ENCODE results near the gene DSCAML1. TPM values are rescaled to one million over a fixed set of nuclear protein-coding genes. Genes with fewer than 3 reads are reported as not detected.

The DSCAML1 gene
- total RNA-seq, 4 donors from 2014 or later = 0.20 to 1.1 (median 0.36) TPM

- Histone ChIP-seq H3K36me3 (no peaks in the 10 kb centered on the region), H3K27me3 (peaks cover 0 to 30% of the 10 kb centered on the region in 2 donors), H3K27ac (no peak overlapping the region), H3K4me1 (peaks cover 0 to 9% (median 0%) of the 10 kb centered on the region in 4 donors), H3K9me3 (no peaks in the 10 kb centered on the region), H3K4me3 (no peak overlapping the region)
- TF ChIP-seq CTCF (IDR thresholded peaks at IDR 0.05) = no peak
- no peak for TF ChIP-seq EP300 (IDR thresholded peaks at IDR 0.05)
- TF ChIP-seq POLR2A (IDR thresholded peaks at IDR 0.05) = no peak
- 73 to 74% methylated on average over 10 to 12 of the region's 12 CpGs for WGBS, 2 donors
- DNase-seq (ENCODE audit: low spot score in 2 of 2) = no peak
These were observed 354.2 kb downstream of the DSCAML1 start for GRCh38 chr11:117442869-117443239.

- Histone ChIP-seq H3K27me3 (peaks cover 0 to 30% of the 10 kb centered on the region in 2 donors), H3K4me3 (no peak overlapping the region), H3K27ac (no peak overlapping the region), H3K4me1 (peaks cover 0 to 9% (median 0%) of the 10 kb centered on the region in 4 donors), H3K36me3 (no peaks in the 10 kb centered on the region), H3K9me3 (no peaks in the 10 kb centered on the region)
- no peak for DNase-seq (ENCODE audit: low spot score in 2 of 2)
- 87 to 93% methylated on average over 16 of the region's 16 CpGs for WGBS, 2 donors
- TF ChIP-seq POLR2A (IDR thresholded peaks at IDR 0.05) = no peak
- TF ChIP-seq CTCF (IDR thresholded peaks at IDR 0.05) = no peak
- no peak for TF ChIP-seq EP300 (IDR thresholded peaks at IDR 0.05)
These were observed 354.8 kb downstream of the DSCAML1 start for GRCh38 chr11:117442049-117442868.

- Histone ChIP-seq H3K27me3 (peaks cover 0 to 30% of the 10 kb centered on the region in 2 donors), H3K4me1 (peaks cover 0 to 9% (median 0%) of the 10 kb centered on the region in 4 donors), H3K9me3 (no peaks in the 10 kb centered on the region), H3K4me3 (no peak overlapping the region), H3K36me3 (peaks cover 0 to 5% (median 0%) of the 10 kb centered on the region in 3 donors), H3K27ac (no peak overlapping the region)
- DNase-seq (ENCODE audit: low spot score in 2 of 2) = no peak
- WGBS, 2 donors = 82 to 85% methylated on average over 11 to 12 of the region's 14 CpGs
- TF ChIP-seq CTCF (IDR thresholded peaks at IDR 0.05) (no peak), EP300 (IDR thresholded peaks at IDR 0.05) (no peak), POLR2A (IDR thresholded peaks at IDR 0.05) (no peak)
These were observed 355.7 kb downstream of the DSCAML1 start for GRCh38 chr11:117441146-117441975.

GRCh38 chr11:117440258-117440657, 356.8 kb downstream of the DSCAML1 start:
- no peak for DNase-seq (ENCODE audit: low spot score in 2 of 2)
- Histone ChIP-seq H3K27ac (no peak overlapping the region), H3K4me3 (no peak overlapping the region), H3K9me3 (no peaks in the 10 kb centered on the region), H3K4me1 (peaks cover 0 to 9% (median 0%) of the 10 kb centered on the region in 4 donors), H3K27me3 (peaks cover 0 to 28% of the 10 kb centered on the region in 2 donors), H3K36me3 (peaks cover 0 to 5% (median 0%) of the 10 kb centered on the region in 3 donors)
- WGBS, 2 donors = 78 to 81% methylated on average over 8 of the region's 8 CpGs
- TF ChIP-seq POLR2A (IDR thresholded peaks at IDR 0.05) (no peak), EP300 (IDR thresholded peaks at IDR 0.05) (no peak), CTCF (IDR thresholded peaks at IDR 0.05) (no peak)

Data from tibial nerve (tissue), 4 donors.